Stimulated activated naive CD4-positive, alpha-beta T cell treated with Interleukin-2 at 50 U/mL for 16 hours (primary cell): ENCODE data around the gene COL1A1.

Source experiments
- DNase-seq: peaks from one replicate; lab custom pipeline; 2025; lab: John Stamatoyannopoulos, UW

Gene COL1A1

DNA sequence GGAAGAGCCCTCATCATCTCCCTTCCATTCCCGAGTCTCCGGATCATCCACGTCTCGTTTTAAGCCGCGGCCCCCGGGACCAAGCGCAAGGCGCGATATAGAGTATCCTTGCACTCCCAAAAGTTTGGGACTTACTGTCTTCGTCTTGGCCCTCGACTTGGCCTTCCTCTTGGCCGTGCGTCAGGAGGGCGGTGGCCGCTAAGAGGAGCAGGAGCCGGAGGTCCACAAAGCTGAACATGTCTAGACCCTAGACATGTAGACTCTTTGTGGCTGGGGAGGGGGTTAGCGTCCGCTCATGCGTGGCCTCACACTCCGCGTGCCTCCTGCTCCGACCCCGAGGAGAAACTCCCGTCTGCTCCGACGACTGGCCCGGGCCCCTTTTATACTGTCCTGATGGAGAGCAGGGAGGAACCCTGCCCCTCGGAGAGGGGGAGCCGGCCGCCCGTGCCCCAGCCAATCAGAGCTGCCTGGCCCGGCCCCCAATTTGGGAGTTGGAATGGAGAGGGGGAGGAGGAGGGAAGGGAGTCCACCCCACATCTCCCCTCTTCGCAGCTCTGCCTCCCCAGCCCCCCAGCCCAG lies at the start of gene COL1A1:
Gene COL1A1 (minus strand): TSS at position 356 of the 579 bp plus-strand sequence. CDS start 118 bp downstream, at position 238.
- DNase-seq = no peak

- no peak for DNase-seq
Measured at GRCh38 chr17:50248255-50248654, 46.8 kb upstream of the COL1A1 start.

GRCh38 chr17:50244771-50245170 lies 43.3 kb upstream of the COL1A1 start:
- no peak for DNase-seq

GRCh38 chr17:50241431-50241830 lies 40.0 kb upstream of the COL1A1 start:
- no peak for DNase-seq

GRCh38 chr17:50240851-50241250 lies 39.4 kb upstream of the COL1A1 start:
- DNase-seq = no peak

DNA sequence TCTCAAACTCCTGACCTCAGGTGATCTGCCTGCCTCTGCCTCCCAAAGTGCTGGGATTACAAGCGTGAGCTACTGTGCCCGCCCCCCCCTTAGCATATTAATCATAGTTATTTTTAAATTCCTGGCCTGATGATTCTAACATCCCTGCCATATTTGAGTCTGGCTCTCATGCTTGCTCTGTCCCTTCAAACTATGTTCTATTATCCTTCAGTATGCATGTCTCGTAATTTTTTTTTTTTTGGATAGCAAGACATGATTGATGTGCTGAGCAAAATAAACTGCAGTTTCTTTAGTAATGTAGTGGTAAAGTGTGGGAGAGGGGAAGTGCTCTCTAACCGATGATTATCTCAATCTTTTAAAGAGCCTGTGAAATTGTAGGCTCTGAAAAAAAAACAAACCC lies 38.5 kb upstream of the COL1A1 start:
- DNase-seq = no peak

GRCh38 chr17:50238601-50239280 lies 37.3 kb upstream of the COL1A1 start:
- DNase-seq = no peak

GRCh38 chr17:50237901-50238300 lies 36.5 kb upstream of the COL1A1 start:
- no peak for DNase-seq

DNA sequence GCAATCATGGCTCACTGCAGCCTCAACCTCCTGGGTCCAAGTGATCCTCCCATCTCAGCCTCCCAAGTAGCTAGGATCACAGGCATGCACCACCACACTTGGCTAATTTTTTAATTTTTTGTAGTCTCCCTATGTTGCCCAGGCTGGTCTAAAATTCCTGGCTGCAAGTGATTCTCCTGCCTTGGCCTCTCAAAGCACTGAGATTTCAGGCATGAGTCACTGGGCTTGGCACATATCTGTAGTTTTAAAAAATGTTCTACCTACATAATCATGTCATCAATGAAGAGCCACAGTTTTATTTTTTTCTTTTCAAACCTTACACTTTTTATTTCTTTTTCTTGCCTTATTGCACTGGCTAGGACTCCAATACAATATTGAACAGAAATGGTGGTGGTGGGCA lies 33.1 kb upstream of the COL1A1 start:
- DNase-seq = no peak

GRCh38 chr17:50225701-50226240 lies 24.3 kb upstream of the COL1A1 start:
- DNase-seq = no peak

GRCh38 chr17:50222922-50223321 lies 21.5 kb upstream of the COL1A1 start:
- DNase-seq = no peak

GRCh38 chr17:50221864-50222545 lies 20.6 kb upstream of the COL1A1 start:
- DNase-seq = no peak

DNA sequence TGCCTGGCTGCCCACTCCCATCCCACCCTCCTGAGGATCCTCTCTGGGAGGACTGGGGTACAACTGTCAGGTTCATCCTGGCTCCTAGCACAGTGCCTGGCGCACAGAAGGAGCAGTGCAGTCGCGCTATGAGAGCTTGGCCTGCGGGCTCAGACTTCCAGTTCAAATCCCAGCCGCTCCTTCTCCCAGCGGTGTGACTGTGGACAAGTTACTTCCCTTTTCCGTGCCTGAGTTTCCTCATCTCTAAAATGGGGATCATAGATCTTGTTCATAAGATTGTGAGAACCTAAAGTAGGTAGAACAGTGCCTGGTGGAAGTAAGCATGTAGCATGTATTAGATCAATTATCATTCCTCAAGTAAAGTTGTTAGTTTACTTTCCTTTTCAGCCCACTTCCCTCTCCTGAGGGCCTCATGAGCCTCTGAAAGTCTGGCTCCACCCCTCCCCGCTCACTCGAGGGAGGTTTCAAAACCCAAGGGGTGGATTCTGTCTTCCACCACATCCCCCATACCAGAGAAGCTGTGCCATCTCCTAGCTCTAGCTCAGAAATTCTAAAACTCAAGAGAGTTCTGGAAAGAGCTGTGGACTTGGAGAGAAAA lies 19.9 kb upstream of the COL1A1 start:
- DNase-seq = no peak

DNA sequence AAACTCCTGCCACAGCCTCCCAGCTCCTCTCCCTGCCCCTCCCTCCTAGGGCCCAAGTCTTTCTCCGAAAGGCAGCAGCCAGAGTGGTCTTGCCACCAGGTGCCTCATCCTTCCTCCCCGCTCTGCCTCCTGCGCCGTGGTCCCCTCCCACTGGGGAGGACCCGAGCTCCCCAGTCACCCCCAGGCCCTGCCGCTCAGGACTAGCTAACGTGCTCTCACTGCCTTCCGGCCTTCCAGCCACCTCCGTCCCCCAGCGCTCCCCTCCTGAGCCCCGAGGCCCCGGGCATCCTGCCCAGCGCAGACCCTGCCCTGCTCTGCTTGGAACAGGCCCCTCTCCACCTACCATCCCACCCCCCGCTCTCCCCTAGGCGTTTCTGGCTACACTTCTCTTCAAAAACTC lies 19.4 kb upstream of the COL1A1 start:
- DNase-seq = no peak

DNA sequence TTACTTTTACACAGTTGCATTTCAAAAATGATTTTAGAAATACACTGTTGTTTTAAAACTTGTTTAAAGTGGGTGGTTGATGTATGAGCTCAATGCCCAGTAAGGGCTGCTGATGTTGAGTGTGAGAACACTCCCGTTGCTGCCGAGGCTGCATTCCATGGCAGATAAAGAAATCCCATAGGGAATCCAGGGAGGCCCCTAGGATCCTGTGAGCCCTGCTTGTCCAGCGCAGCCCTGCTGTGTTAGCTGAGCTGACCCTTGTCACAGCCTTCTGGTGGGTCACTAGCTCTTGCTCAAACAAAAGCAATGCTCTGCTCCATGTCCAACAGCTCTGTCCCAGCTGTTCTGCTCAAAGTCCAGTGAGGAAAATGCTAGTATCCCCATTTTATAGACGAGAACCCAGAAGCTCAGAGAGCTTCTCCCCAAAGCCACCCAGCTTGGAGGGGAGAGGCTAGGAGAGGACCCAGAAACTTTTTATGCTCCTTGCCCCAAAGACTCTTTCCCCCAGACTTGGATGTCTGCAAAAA lies 18.6 kb upstream of the COL1A1 start:
- DNase-seq = no peak

DNA sequence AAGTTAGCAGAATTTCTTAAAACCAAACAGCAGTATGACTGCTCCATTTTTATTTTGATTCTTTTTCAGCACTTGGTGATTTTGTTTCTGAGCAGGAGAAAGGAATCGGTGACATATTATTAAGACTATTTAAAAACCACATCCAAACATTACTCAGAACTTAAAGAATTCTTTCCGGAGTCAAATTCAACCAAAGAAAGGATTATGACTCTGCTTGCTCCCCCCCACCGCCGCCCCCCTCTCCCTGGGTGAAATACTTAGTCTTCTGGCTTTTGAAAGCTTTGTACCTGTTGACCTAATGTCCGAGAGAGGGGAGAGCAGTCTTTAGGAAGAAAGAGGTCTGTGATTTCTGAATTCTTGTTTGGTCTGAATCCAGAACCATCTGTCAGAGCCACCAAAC lies 17.9 kb upstream of the COL1A1 start:
- no peak for DNase-seq

DNA sequence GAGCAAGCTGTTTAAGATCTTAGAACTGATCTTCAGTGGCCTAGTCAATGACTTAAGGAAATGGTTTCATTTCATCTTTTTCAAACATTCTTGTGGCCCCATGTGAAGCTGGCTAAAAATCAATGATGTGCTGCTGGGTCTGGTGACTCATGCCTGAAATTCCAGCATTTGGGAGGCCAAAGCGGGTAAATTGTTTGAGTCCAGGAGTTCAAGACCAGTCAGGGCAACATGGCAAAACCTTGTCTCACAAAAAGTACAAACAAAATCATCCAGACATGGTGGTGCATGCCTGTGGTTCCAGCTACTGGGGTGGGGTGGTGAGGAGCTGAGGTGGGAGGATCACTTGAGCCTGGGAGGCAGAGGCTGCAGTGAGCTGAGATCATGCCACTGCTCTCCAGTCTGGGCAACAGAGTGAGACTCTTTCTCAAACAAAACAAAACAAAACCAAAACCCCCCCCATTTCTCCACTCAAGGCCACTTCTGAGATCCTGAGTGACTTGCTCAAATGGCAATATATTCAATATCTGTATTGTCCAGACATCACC lies 17.4 kb upstream of the COL1A1 start:
- no peak for DNase-seq

DNA sequence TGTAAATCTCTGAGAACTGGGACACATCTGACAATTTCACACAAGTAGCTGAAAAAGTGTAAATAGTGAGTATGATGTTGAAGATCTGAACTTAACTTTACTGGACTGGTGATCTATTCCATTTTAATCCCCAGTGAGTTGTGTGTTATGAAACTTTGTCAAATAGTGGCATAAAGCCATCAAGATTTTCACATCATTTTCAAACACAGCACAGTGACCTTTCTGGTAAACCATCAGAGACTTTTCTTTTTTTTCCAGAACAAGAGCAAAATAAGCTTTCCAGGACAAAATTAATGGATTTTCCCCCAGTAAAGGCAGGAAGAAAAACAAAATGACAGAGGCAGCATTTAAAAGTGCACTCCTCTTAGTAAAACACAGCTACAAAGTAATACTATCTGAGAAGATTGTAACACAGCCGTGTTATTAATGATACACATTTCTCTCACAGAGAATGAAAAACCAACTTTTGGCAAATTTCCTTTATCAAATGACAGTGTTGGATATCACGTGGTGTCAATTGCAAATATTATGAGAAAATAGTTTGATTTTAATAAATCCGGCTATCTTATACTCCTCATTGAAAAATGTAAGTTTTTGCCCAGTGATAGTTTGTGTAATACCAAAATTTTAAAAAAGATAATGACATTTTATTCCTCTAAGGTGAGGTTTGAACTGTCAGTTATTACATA lies 16.8 kb upstream of the COL1A1 start:
- no peak for DNase-seq

- DNase-seq = no peak
Measured at GRCh38 chr17:50217591-50217990, 16.2 kb upstream of the COL1A1 start.

DNA sequence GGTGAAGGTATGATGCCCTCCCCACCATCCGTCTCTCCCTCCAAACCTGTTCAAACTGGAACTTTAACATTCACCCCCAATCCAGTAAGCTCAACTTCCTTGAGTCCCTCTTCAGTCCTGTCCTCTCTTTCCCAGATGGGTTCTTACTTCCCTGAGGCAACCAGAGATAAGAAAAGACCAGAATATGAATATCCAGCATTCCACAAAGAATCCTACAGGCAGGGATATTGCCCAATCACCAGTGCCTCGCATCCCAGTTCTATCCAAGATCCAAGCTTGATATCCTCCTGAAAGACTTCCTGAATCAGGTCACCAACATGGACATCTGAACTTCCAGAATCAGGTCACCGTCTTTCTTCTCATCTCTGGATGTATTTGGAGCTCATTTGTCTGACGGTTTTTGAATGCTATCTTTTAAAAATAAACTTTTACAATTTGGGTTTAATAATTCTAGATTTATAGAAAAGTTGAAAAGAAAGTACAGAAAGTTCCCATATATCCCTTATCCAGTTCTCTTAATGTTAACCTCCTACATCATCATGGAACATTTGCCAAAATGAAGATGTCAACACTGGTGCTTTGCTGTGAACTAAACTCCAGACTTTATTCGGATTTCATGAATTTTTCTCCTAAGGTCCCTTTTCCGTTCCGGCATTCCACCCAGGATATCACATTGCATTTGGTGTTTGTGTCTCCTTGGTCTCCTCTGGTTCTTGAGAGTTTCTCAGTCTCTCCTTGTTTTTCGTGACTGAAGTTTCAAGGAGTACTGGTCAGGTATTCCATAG lies 13.7 kb upstream of the COL1A1 start:
- no peak for DNase-seq
